Measurements from ENCODE around the gene STARD10.

DNA sequence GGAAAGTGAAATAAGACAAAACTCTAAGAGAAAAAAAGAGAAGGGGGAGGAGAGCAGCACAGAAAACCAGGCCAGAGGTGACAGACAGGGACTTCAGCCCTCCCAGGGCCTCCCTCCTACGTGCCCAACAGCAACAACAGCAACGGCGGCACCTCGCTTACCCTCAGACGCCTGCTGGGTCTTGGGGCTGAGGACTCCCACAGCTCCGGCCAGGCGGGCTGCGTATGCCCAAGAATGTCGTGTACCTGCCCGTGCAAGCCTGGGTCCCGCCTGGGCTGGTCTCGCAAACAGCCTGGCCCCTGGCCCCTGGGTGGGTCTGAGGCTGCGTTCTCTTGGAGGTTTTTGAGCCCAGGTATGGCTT, 72.2 kb downstream of the STARD10 start:
- TF ChIP-seq, protein P1, sequence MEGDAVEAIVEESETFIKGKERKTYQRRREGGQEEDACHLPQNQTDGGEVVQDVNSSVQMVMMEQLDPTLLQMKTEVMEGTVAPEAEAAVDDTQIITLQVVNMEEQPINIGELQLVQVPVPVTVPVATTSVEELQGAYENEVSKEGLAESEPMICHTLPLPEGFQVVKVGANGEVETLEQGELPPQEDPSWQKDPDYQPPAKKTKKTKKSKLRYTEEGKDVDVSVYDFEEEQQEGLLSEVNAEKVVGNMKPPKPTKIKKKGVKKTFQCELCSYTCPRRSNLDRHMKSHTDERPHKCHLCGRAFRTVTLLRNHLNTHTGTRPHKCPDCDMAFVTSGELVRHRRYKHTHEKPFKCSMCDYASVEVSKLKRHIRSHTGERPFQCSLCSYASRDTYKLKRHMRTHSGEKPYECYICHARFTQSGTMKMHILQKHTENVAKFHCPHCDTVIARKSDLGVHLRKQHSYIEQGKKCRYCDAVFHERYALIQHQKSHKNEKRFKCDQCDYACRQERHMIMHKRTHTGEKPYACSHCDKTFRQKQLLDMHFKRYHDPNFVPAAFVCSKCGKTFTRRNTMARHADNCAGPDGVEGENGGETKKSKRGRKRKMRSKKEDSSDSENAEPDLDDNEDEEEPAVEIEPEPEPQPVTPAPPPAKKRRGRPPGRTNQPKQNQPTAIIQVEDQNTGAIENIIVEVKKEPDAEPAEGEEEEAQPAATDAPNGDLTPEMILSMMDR (conservative IDR thresholded peaks at IDR 0.05; ENCODE audit: low read depth in 2 of 2) = no peak
- TF ChIP-seq, protein P2, sequence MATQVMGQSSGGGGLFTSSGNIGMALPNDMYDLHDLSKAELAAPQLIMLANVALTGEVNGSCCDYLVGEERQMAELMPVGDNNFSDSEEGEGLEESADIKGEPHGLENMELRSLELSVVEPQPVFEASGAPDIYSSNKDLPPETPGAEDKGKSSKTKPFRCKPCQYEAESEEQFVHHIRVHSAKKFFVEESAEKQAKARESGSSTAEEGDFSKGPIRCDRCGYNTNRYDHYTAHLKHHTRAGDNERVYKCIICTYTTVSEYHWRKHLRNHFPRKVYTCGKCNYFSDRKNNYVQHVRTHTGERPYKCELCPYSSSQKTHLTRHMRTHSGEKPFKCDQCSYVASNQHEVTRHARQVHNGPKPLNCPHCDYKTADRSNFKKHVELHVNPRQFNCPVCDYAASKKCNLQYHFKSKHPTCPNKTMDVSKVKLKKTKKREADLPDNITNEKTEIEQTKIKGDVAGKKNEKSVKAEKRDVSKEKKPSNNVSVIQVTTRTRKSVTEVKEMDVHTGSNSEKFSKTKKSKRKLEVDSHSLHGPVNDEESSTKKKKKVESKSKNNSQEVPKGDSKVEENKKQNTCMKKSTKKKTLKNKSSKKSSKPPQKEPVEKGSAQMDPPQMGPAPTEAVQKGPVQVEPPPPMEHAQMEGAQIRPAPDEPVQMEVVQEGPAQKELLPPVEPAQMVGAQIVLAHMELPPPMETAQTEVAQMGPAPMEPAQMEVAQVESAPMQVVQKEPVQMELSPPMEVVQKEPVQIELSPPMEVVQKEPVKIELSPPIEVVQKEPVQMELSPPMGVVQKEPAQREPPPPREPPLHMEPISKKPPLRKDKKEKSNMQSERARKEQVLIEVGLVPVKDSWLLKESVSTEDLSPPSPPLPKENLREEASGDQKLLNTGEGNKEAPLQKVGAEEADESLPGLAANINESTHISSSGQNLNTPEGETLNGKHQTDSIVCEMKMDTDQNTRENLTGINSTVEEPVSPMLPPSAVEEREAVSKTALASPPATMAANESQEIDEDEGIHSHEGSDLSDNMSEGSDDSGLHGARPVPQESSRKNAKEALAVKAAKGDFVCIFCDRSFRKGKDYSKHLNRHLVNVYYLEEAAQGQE (IDR thresholded peaks at IDR 0.05; ENCODE audit: unreplicated experiment) = no peak
- TF ChIP-seq POLR2AphosphoS5 (IDR thresholded peaks at IDR 0.05; ENCODE audit: low read depth) = no peak
- TF ChIP-seq EZH2 (IDR thresholded peaks at IDR 0.05; ENCODE audit: low read depth, unreplicated experiment) = no peak
- no peak for TF ChIP-seq ZNF331 (CRISPR knock-in tag; IDR thresholded peaks at IDR 0.05; ENCODE audit: low read depth)
- no peak for TF ChIP-seq EZH2phosphoT487 (IDR thresholded peaks at IDR 0.05; ENCODE audit: unreplicated experiment)
- TF ChIP-seq STAT1 (IDR thresholded peaks at IDR 0.05; ENCODE audit: unreplicated experiment) = no peak
- TF ChIP-seq, protein P3, sequence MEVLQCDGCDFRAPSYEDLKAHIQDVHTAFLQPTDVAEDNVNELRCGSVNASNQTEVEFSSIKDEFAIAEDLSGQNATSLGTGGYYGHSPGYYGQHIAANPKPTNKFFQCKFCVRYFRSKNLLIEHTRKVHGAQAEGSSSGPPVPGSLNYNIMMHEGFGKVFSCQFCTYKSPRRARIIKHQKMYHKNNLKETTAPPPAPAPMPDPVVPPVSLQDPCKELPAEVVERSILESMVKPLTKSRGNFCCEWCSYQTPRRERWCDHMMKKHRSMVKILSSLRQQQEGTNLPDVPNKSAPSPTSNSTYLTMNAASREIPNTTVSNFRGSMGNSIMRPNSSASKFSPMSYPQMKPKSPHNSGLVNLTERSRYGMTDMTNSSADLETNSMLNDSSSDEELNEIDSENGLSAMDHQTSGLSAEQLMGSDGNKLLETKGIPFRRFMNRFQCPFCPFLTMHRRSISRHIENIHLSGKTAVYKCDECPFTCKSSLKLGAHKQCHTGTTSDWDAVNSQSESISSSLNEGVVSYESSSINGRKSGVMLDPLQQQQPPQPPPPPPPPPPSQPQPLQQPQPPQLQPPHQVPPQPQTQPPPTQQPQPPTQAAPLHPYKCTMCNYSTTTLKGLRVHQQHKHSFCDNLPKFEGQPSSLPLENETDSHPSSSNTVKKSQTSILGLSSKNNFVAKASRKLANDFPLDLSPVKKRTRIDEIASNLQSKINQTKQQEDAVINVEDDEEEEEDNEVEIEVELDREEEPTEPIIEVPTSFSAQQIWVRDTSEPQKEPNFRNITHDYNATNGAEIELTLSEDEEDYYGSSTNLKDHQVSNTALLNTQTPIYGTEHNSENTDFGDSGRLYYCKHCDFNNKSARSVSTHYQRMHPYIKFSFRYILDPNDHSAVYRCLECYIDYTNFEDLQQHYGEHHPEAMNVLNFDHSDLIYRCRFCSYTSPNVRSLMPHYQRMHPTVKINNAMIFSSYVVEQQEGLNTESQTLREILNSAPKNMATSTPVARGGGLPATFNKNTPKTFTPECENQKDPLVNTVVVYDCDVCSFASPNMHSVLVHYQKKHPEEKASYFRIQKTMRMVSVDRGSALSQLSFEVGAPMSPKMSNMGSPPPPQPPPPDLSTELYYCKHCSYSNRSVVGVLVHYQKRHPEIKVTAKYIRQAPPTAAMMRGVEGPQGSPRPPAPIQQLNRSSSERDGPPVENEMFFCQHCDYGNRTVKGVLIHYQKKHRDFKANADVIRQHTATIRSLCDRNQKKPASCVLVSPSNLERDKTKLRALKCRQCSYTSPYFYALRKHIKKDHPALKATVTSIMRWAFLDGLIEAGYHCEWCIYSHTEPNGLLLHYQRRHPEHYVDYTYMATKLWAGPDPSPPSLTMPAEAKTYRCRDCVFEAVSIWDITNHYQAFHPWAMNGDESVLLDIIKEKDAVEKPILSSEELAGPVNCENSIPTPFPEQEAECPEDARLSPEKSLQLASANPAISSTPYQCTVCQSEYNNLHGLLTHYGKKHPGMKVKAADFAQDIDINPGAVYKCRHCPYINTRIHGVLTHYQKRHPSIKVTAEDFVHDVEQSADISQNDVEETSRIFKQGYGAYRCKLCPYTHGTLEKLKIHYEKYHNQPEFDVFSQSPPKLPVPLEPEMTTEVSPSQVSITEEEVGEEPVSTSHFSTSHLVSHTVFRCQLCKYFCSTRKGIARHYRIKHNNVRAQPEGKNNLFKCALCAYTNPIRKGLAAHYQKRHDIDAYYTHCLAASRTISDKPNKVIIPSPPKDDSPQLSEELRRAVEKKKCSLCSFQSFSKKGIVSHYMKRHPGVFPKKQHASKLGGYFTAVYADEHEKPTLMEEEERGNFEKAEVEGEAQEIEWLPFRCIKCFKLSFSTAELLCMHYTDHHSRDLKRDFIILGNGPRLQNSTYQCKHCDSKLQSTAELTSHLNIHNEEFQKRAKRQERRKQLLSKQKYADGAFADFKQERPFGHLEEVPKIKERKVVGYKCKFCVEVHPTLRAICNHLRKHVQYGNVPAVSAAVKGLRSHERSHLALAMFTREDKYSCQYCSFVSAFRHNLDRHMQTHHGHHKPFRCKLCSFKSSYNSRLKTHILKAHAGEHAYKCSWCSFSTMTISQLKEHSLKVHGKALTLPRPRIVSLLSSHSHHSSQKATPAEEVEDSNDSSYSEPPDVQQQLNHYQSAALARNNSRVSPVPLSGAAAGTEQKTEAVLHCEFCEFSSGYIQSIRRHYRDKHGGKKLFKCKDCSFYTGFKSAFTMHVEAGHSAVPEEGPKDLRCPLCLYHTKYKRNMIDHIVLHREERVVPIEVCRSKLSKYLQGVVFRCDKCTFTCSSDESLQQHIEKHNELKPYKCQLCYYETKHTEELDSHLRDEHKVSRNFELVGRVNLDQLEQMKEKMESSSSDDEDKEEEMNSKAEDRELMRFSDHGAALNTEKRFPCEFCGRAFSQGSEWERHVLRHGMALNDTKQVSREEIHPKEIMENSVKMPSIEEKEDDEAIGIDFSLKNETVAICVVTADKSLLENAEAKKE (CRISPR knock-in tag; IDR thresholded peaks at IDR 0.05) = no peak

Data from GM23338 (cell line).